ENCODE data around the gene DNAJB13.

The DNAJB13 gene

GRCh38 chr11:74015919-74016684, 65.3 kb downstream of the DNAJB13 start:
- DNase-seq (ENCODE audit: low read depth), result no peak

GRCh38 chr11:74017631-74018030, 66.8 kb downstream of the DNAJB13 start:
- no peak for DNase-seq (ENCODE audit: low read depth)

GRCh38 chr11:74018331-74019005, 67.6 kb downstream of the DNAJB13 start:
- DNase-seq (ENCODE audit: low read depth), result no peak

GRCh38 chr11:74019104-74019738, 68.4 kb downstream of the DNAJB13 start:
- no peak for DNase-seq (ENCODE audit: low read depth)

- peak; percentile 59 for DNase-seq (ENCODE audit: low read depth)
Observed at GRCh38 chr11:74019860-74020259, 69.0 kb downstream of the DNAJB13 start.

Data from activated T-helper 9 cell treated with anti-CD3 and anti-CD28 coated beads, Interleukin-2, amount 50 U/mL, for 16 hours (primary cell).